Stomach (tissue), 9 donors: ENCODE data around the gene PPP2R5C. TPM values are rescaled to one million over a fixed set of nuclear protein-coding genes. Genes with fewer than 3 reads are reported as not detected.

Source experiments
- DNase-seq, 2 donors: peaks; one replicate each; pipeline versions ENCODE4 v3.0.0 to v3.0.0-alpha.2; 2013 to 2019
- H3K27ac ChIP-seq, 5 donors: fragments of 200-600 bp in 4 of 5; sonication (generic) in 4 of 5; one replicate each; pipeline ENCODE4 v1.5.1; 2013 to 2019; ENCODE audit warnings: mild to moderate bottlenecking in 1 of 5, moderate library complexity in 1 of 5
- H3K27me3 ChIP-seq, 3 donors: fragments of 200-600 bp; sonication (generic); one replicate each; pipeline ENCODE4 v1.5.1; 2017 to 2019; ENCODE audit warnings: mixed run types in 1 of 3
- H3K36me3 ChIP-seq, 4 donors: fragments of 200-600 bp; sonication (generic); 1 replicate in 3 of 4; 2 replicates in 1 of 4; pipeline ENCODE4 v1.5.1; 2016 to 2019
- H3K4me1 ChIP-seq, 4 donors: fragments of 200-600 bp; sonication (generic); one replicate each; pipeline ENCODE4 v1.5.1; 2016 to 2019
- H3K4me3 ChIP-seq, 4 donors: fragments of 200-600 bp; sonication (generic) in 3 of 4; one replicate each; pipeline ENCODE4 v1.5.1; 2016 to 2019; ENCODE audit warnings: mild to moderate bottlenecking in 1 of 4
- H3K9me3 ChIP-seq, 4 donors: fragments of 200-600 bp; sonication (generic); one replicate each; pipeline ENCODE4 v1.5.1; 2016 to 2019
- EP300 ChIP-seq: sonication (generic); formaldehyde crosslinking; IDR thresholded peaks from one replicate; pipeline ENCODE4 v1.6.1; 2017; ENCODE audit warnings: antibody characterized with exemption
- POLR2A ChIP-seq, 4 donors: fragments of 450-650 bp; IDR thresholded peaks; one replicate each; pipeline ENCODE4 v1.6.1; 2016; ENCODE audit warnings: antibody characterized with exemption in 4 of 4, control low read depth in 2 of 4, mild to moderate bottlenecking in 1 of 4, moderate library complexity in 1 of 4
- POLR2AphosphoS5 ChIP-seq, 3 donors: sonication (generic); formaldehyde crosslinking; IDR thresholded peaks; one replicate each; pipeline ENCODE4 v1.6.1; 2016; ENCODE audit warnings: antibody characterized with exemption in 3 of 3
- WGBS, 5 donors: extraction: QIAGEN DNeasy Blood & Tissue Kit in 3 of 5; methylation state at CpG; one replicate each; pipeline versions ENCODE4 v1.1.5 to v1.1.7; 2013 to 2018; 5-methylcytosine and 5-hydroxymethylcytosine counted together
- intact Hi-C: fragments of 100-400 bp; cut with DNase I; formaldehyde crosslinking; loops from one replicate; pipeline ENCODE4 v1.15.1; 2023; ENCODE audit warnings: low total_unique reads
- polyA plus RNA-seq, 3 donors: library from polyadenylated mRNA; stranded (reverse); fragments of 200-250 nt; gene quantifications; one replicate each; pipeline ENCODE4 v1.2.3, GENCODE V29; 2013
- total RNA-seq, 5 donors: library from RNA; depleted of rRNA; stranded (reverse); fragments of >200 nt; gene quantifications; one replicate each; pipeline versions ENCODE4 v1.1.0 to v1.2.3, GENCODE V29; 2014 to 2016
- TF ChIP-seq, protein P1 (sequence below), 7 experiments: fragments of 450-650 bp in 4 of 7; fragments of 200-600 bp in 3 of 7; sonication (generic) in 3 of 7; IDR thresholded peaks; one replicate each; pipeline ENCODE4 v1.5.1; 2016 to 2019; ENCODE audit warnings: antibody characterized with exemption in 7 of 7, control low read depth in 2 of 7, mild to moderate bottlenecking in 1 of 7
- donor health status: healthy with polysubstance abuse.
- donor health status: Bipolar disorder and iron deficiency.
- donor health status: healthy.

PPP2R5C gene
- total and polyA plus RNA-seq, 8 donors: 19.7 to 175 (median 89.6) TPM

DNA sequence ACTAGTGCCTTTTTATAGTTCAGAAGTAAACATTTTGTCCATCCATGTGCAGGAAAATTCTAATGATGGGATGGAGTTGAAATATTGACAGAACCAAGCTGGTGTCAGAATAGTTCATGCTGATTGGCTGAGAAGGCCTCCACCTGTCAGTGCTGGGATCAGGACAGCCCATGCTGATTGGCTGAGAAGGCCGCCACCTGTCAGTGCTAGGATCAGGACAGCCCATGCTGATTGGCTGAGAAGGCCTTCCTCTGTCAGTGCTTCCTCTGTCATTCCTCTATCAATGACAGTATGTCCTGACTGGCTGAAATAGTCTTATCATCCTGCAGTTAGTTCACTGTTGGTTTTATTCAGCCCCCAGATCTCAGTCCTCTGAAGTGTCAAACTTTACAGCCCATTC, 95.7 kb downstream of the PPP2R5C start:
- TF ChIP-seq, protein P1, sequence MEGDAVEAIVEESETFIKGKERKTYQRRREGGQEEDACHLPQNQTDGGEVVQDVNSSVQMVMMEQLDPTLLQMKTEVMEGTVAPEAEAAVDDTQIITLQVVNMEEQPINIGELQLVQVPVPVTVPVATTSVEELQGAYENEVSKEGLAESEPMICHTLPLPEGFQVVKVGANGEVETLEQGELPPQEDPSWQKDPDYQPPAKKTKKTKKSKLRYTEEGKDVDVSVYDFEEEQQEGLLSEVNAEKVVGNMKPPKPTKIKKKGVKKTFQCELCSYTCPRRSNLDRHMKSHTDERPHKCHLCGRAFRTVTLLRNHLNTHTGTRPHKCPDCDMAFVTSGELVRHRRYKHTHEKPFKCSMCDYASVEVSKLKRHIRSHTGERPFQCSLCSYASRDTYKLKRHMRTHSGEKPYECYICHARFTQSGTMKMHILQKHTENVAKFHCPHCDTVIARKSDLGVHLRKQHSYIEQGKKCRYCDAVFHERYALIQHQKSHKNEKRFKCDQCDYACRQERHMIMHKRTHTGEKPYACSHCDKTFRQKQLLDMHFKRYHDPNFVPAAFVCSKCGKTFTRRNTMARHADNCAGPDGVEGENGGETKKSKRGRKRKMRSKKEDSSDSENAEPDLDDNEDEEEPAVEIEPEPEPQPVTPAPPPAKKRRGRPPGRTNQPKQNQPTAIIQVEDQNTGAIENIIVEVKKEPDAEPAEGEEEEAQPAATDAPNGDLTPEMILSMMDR (IDR thresholded peaks at IDR 0.05): no peak
- TF ChIP-seq POLR2AphosphoS5 (IDR thresholded peaks at IDR 0.05): no peak
- no peak for TF ChIP-seq POLR2A (IDR thresholded peaks at IDR 0.05)
- TF ChIP-seq EP300: no peak
- no peak overlapping the region for H3K4me3 ChIP-seq
- DNase-seq: no peak
- 94 to 100% (median 100%) methylated on average over 1 of the region's 1 CpG for WGBS, 5 donors
- H3K27ac ChIP-seq: peak overlapping the region in 1 of 5 donors; percentile 39
- intact Hi-C loops: no loop called here
- H3K27me3 ChIP-seq: no peaks in the 10 kb centered on the region
- no peaks in the 10 kb centered on the region for H3K9me3 ChIP-seq
- H3K4me1 ChIP-seq: peaks cover 7 to 60% (median 34%) of the 10 kb centered on the region in 4 donors
- peaks cover 3 to 43% (median 36%) of the 10 kb centered on the region in 4 donors for H3K36me3 ChIP-seq

DNA sequence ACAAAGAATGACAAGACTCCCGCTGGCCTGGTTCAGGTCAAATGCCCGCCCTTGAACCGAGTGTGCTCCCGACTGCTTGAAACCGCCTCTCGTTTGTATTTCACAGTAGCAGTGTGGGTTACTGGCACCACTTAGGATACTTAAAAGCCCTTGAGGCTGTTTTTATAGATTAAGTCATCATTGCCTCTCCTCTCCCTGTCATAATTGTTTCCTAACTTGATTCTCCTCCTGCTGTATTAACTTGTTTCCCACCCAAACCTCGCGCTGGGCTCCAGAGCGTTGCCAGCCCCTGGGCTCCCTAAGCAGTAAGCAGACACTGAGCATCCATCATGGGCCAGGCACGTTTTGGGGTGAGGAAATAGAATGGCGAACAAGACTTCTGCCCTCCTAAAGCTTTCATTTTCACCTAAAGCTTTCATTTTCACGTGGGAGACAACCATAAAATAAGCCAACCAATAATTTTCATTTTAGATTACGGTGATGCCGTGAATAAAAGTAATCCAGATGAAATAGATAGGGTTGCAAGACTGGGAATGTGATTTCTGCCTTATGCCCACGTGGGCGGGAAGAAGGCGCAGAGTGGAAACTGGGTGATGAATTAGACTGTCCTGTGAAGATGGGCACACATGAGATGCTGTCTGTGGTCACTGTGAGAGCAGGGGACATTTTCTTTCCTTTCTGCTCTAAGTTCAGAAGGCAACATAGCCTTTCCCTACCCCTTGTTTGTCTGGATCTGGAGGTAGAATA, 97.5 kb downstream of the PPP2R5C start:
- TF ChIP-seq POLR2AphosphoS5 (IDR thresholded peaks at IDR 0.05): no peak
- TF ChIP-seq, protein P1 (IDR thresholded peaks at IDR 0.05): no peak
- TF ChIP-seq POLR2A (IDR thresholded peaks at IDR 0.05): no peak
- no peak for TF ChIP-seq EP300
- H3K4me1 ChIP-seq: peaks cover 7 to 52% (median 24%) of the 10 kb centered on the region in 4 donors
- H3K9me3 ChIP-seq: no peaks in the 10 kb centered on the region
- H3K4me3 ChIP-seq: no peak overlapping the region
- no peak overlapping the region for H3K27ac ChIP-seq
- 87 to 91% (median 89%) methylated on average over 17 of the region's 17 CpGs for WGBS, 5 donors
- peaks cover 3 to 46% (median 37%) of the 10 kb centered on the region in 4 donors for H3K36me3 ChIP-seq
- no peak for DNase-seq
- H3K27me3 ChIP-seq: no peaks in the 10 kb centered on the region
- intact Hi-C loops: no loop called here

DNA sequence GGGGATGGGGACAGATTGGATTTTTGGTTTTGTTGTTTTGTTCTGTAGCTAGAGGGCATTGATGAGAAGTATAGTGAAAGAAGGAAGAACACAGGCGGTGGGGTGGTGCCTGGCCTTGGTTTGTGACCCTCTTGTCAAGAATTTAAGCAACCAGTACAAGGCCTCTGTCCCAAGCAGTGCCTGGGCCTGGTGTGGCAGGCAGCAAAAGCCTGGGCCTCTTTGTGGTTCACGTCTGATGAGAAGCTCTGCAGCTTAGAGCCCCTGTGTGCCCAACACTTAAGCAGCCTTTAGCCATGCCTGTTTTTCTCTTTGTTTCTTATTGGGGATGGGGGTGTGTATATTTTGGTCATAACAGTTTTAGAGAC, 98.0 kb downstream of the PPP2R5C start:
- intact Hi-C loops: no loop called here

DNA sequence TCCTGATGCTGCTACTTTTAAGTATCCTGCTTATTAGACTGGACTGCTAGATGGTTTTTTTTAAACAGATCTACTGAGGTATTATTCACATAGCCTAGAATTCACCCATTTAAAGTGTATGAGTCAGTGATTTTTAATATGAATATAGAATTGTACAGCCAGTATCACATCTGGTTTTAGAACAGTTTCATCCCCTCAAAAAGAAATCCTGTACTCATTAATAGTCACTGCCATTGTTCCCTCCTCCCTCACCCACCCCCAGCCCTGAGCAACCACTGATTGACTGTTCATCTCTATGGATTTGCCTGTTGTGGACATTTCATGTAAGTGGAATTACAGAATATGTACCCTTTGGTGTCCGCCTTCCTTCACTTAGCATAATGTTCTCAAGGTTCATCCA, 98.4 kb downstream of the PPP2R5C start:
- peaks cover 3 to 56% (median 42%) of the 10 kb centered on the region in 4 donors for H3K36me3 ChIP-seq
- H3K27me3 ChIP-seq: no peaks in the 10 kb centered on the region
- H3K4me3 ChIP-seq: no peak overlapping the region
- TF ChIP-seq EP300 (no peak), POLR2A (IDR thresholded peaks at IDR 0.05) (no peak), POLR2AphosphoS5 (IDR thresholded peaks at IDR 0.05) (no peak)
- TF ChIP-seq, protein P1 (IDR thresholded peaks at IDR 0.05): no peak
- 87 to 100% (median 97%) methylated on average over 1 of the region's 1 CpG for WGBS, 5 donors
- H3K27ac ChIP-seq: no peak overlapping the region
- no peaks in the 10 kb centered on the region for H3K9me3 ChIP-seq
- peaks cover 0 to 42% (median 16%) of the 10 kb centered on the region in 4 donors for H3K4me1 ChIP-seq
- intact Hi-C loops: no loop called here
- no peak for DNase-seq

More for the DNA sequence above, 98.0 kb downstream of the PPP2R5C start:
- H3K9me3 ChIP-seq: no peaks in the 10 kb centered on the region
- no peak overlapping the region for H3K27ac ChIP-seq
- no peak overlapping the region for H3K4me3 ChIP-seq
- H3K27me3 ChIP-seq: no peaks in the 10 kb centered on the region
- no peak for TF ChIP-seq EP300
- TF ChIP-seq, protein P1 (IDR thresholded peaks at IDR 0.05): no peak
- no peak for TF ChIP-seq POLR2A (IDR thresholded peaks at IDR 0.05)
- TF ChIP-seq POLR2AphosphoS5 (IDR thresholded peaks at IDR 0.05): no peak
- no peak for DNase-seq
- peaks cover 3 to 46% (median 19%) of the 10 kb centered on the region in 4 donors for H3K4me1 ChIP-seq
- 83 to 94% (median 90%) methylated on average over 2 of the region's 2 CpGs for WGBS, 5 donors
- H3K36me3 ChIP-seq: peaks cover 3 to 51% (median 40%) of the 10 kb centered on the region in 4 donors
